Measurements from ENCODE around the gene JAZF1. TPM values are rescaled to one million over a fixed set of nuclear protein-coding genes. Genes with fewer than 3 reads are reported as not detected.

The JAZF1 gene
- total and polyA plus RNA-seq, 9 of the 15 experiments (the other 6 are each of a cell fraction or from before 2014, with no cell fraction given), result 0.04 to 0.64 (median 0.11) TPM; not detected in 3

GRCh38 chr7:28112467-28112866, 68.1 kb downstream of the JAZF1 start:
- H2AFZ ChIP-seq (ENCODE audit: low read depth, low read length), result no peak overlapping the region
- FAIRE-seq (no peak), ATAC-seq (no peak), DNase-seq (ENCODE audit: extremely low read depth in 1 of 4, low spot score in 3 of 4) (no peak)
- no peaks in the 10 kb centered on the region for H3K9me1 ChIP-seq (ENCODE audit: control insufficient read depth, insufficient read depth, low read length)
- ChIA-PET POLR2A (no interaction called here), CTCF (ENCODE audit: low intra/inter-chr PET ratio) (no interaction called here)
- BruUV-seq (replicated peaks), result no TSS peak
- H3K4me2 ChIP-seq (ENCODE audit: insufficient read depth, low read length), result no peak overlapping the region
- no peaks in the 10 kb centered on the region for H3K4me1 ChIP-seq (replicated peaks in 1 of 2; ENCODE audit: control insufficient read depth in 2 of 2, insufficient read depth in 2 of 2, low read length in 2 of 2)
- no peaks in the 10 kb centered on the region for H3K9me3 ChIP-seq (replicated peaks; ENCODE audit: control insufficient read depth, insufficient read depth, low read depth, low read length)
- H3K27ac ChIP-seq (ENCODE audit: extremely low read depth, low read depth, low read length), result no peak overlapping the region
- intact Hi-C loops (cut with micrococcal nuclease) (no loop called here), in situ Hi-C loops (cut with MboI) (no loop called here)
- no peaks in the 10 kb centered on the region for H3K79me2 ChIP-seq (ENCODE audit: control insufficient read depth, insufficient read depth, low read length)
- no peak overlapping the region for H3K9ac ChIP-seq (ENCODE audit: insufficient read depth in 1 of 2, low read depth in 2 of 2, low read length in 2 of 2)
- H3K4me3 ChIP-seq, result no peak overlapping the region
- WGBS (ENCODE audit: insufficient coverage, low coverage, missing lambda C conversion rate), result 0% methylated on average over 3 of the region's 3 CpGs
- H3K27me3 ChIP-seq (ENCODE audit: control insufficient read depth in 2 of 2, insufficient read depth in 2 of 2, low read length in 2 of 2), result peaks cover 2 to 22% of the 10 kb centered on the region in 2 experiments; a peak in 3 of 5 replicates
- no peaks in the 10 kb centered on the region for H4K20me1 ChIP-seq (replicated peaks; ENCODE audit: control insufficient read depth, insufficient read depth, low read length)
- no peaks in the 10 kb centered on the region for H3K36me3 ChIP-seq (ENCODE audit: control insufficient read depth, insufficient read depth, low read length)
- TF ChIP-seq TFE3 (CRISPR knock-in tag; IDR thresholded peaks at IDR 0.05) (peak; percentile 3; the same call in 1 of the 2 replicates), KDM1A (IDR thresholded peaks at IDR 0.05) (no peak), HMG20A (CRISPR knock-in tag; conservative IDR thresholded peaks at IDR 0.05) (no peak), ZNF41 (CRISPR knock-in tag; conservative IDR thresholded peaks at IDR 0.05) (no peak)
- TF ChIP-seq, protein P1, sequence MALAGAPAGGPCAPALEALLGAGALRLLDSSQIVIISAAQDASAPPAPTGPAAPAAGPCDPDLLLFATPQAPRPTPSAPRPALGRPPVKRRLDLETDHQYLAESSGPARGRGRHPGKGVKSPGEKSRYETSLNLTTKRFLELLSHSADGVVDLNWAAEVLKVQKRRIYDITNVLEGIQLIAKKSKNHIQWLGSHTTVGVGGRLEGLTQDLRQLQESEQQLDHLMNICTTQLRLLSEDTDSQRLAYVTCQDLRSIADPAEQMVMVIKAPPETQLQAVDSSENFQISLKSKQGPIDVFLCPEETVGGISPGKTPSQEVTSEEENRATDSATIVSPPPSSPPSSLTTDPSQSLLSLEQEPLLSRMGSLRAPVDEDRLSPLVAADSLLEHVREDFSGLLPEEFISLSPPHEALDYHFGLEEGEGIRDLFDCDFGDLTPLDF (CRISPR knock-in tag; IDR thresholded peaks at IDR 0.05), result no peak

Data from K562 (cell line).